ENCODE data around the gene MRPL1.

MRPL1 gene

GRCh38 chr4:77819404-77819842 lies 43.2 kb upstream of the MRPL1 start:
- TF ChIP-seq CTCF (conservative IDR thresholded peaks at IDR 0.05), result no peak
- peak overlapping the region; percentile 96 for H3K27ac ChIP-seq

- TF ChIP-seq CTCF (conservative IDR thresholded peaks at IDR 0.05), result peak; percentile 30
- H3K27ac ChIP-seq, result peak overlapping the region; percentile 96
Observed at GRCh38 chr4:77819843-77820648, 42.6 kb upstream of the MRPL1 start.

- peak overlapping the region; percentile 96 for H3K27ac ChIP-seq
- TF ChIP-seq CTCF (conservative IDR thresholded peaks at IDR 0.05), result no peak
Observed at GRCh38 chr4:77820649-77821561, 41.7 kb upstream of the MRPL1 start.

- no peak for TF ChIP-seq CTCF (conservative IDR thresholded peaks at IDR 0.05)
- no peak overlapping the region for H3K27ac ChIP-seq
Observed at GRCh38 chr4:77821775-77822174, 40.9 kb upstream of the MRPL1 start.

GRCh38 chr4:77826275-77826674 lies 36.4 kb upstream of the MRPL1 start:
- no peak overlapping the region for H3K27ac ChIP-seq
- TF ChIP-seq CTCF (conservative IDR thresholded peaks at IDR 0.05), result no peak

- TF ChIP-seq CTCF (conservative IDR thresholded peaks at IDR 0.05), result no peak
- H3K27ac ChIP-seq, result no peak overlapping the region
Observed at GRCh38 chr4:77827343-77827742, 35.3 kb upstream of the MRPL1 start.

GRCh38 chr4:77833126-77833724 lies 29.4 kb upstream of the MRPL1 start:
- no peak overlapping the region for H3K27ac ChIP-seq
- TF ChIP-seq CTCF (conservative IDR thresholded peaks at IDR 0.05), result no peak
